HepG2 (cell line): Measurements from ENCODE around the gene PPP1CC. TPM values are rescaled to one million over a fixed set of nuclear protein-coding genes. Genes with fewer than 3 reads are reported as not detected.

Experiments used
- FOXA1 ChIP-seq, 2 experiments: fragments of 450-650 bp in 1 of 2; sonication (generic) in 1 of 2; formaldehyde crosslinking in 1 of 2; IDR thresholded peaks; 2 replicates each; pipeline versions ENCODE4 v1.4.0 to v1.6.1; 2016 to 2020; ENCODE audit warnings: missing genetic modification reagents in 1 of 2
- FOXA3 ChIP-seq: IDR thresholded peaks from 2 replicates; pipeline ENCODE4 v1.6.1; 2016; ENCODE audit warnings: missing genetic modification reagents, missing compliant biosample characterization
- FOXP1 ChIP-seq, 2 experiments: fragments of 450-650 bp in 1 of 2; IDR thresholded peaks; 2 replicates each; pipeline ENCODE4 v1.6.1; 2017 to 2018; ENCODE audit warnings: antibody characterized with exemption in 1 of 2
- HDAC1 ChIP-seq: sonication (generic); formaldehyde crosslinking; IDR thresholded peaks from 2 replicates; pipeline ENCODE4 v1.5.1; 2020; ENCODE audit warnings: mild to moderate bottlenecking, missing genetic modification reagents
- KAT7 ChIP-seq: IDR thresholded peaks from 2 replicates; pipeline ENCODE4 v1.6.1; 2018; ENCODE audit warnings: borderline replicate concordance, missing compliant biosample characterization
- NBN ChIP-seq: fragments of 450-650 bp; conservative IDR thresholded peaks from 2 replicates; pipeline ENCODE4 v1.6.1; 2017
- RBFOX2 ChIP-seq: fragments of 200-400 bp; formaldehyde crosslinking; IDR thresholded peaks from 2 replicates; pipeline ENCODE4 v1.6.1; 2017; ENCODE audit warnings: low read depth, mild to moderate bottlenecking, low read length
- SAP130 ChIP-seq: IDR thresholded peaks from 2 replicates; pipeline ENCODE4 v1.6.1; 2016; ENCODE audit warnings: low read depth
- SOX5 ChIP-seq: IDR thresholded peaks from 2 replicates; pipeline ENCODE4 v1.6.1; 2016; ENCODE audit warnings: borderline replicate concordance
- THAP11 ChIP-seq: IDR thresholded peaks from 2 replicates; pipeline ENCODE4 v1.6.1; 2016; ENCODE audit warnings: missing biosample characterization, missing genetic modification reagents
- ZKSCAN8 ChIP-seq: IDR thresholded peaks from 2 replicates; pipeline ENCODE4 v1.6.1; 2016; ENCODE audit warnings: borderline replicate concordance, missing genetic modification reagents, missing compliant biosample characterization
- ZNF232 ChIP-seq: sonication (generic); formaldehyde crosslinking; IDR thresholded peaks from 2 replicates; pipeline ENCODE4 v1.4.0; 2020; ENCODE audit warnings: missing genetic modification reagents, borderline replicate concordance
- ZNF333 ChIP-seq: sonication (generic); formaldehyde crosslinking; IDR thresholded peaks from 2 replicates; pipeline ENCODE4 v1.4.0; 2020; ENCODE audit warnings: mild to moderate bottlenecking, missing genetic modification reagents, borderline replicate concordance
- ZNF367 ChIP-seq: sonication (generic); formaldehyde crosslinking; IDR thresholded peaks from 2 replicates; pipeline ENCODE4 v1.4.0; 2020; ENCODE audit warnings: missing genetic modification reagents, borderline replicate concordance
- ZNF557 ChIP-seq: sonication (generic); formaldehyde crosslinking; IDR thresholded peaks from 2 replicates; pipeline ENCODE4 v1.4.0; 2020; ENCODE audit warnings: missing genetic modification reagents
- ZNF644 ChIP-seq: IDR thresholded peaks from 2 replicates; pipeline ENCODE4 v1.6.1; 2016; ENCODE audit warnings: low read depth
- ZSCAN29 ChIP-seq: sonication (generic); formaldehyde crosslinking; conservative IDR thresholded peaks from 2 replicates; pipeline ENCODE4 v1.4.0; 2020; ENCODE audit warnings: mild to moderate bottlenecking, missing genetic modification reagents
- polyA plus RNA-seq, 8 experiments: library from polyadenylated mRNA; depleted of rRNA in 3 of 8; stranded (reverse) in 7 of 8; unstranded in 1 of 8; fragments of >200 nt; fragmentation: Illumina TruSeq in 4 of 8; extraction: Trizol in 4 of 8; gene quantifications; 2 replicates each; pipeline versions ENCODE4 v1.2.1 to v1.2.3, GENCODE V29; 2011 to 2016; ENCODE audit warnings: low read depth in 4 of 8, missing spikeins in 1 of 8, mixed read lengths in 1 of 8; ENCODE audit not compliant: insufficient read depth in 1 of 8
- total RNA-seq, 5 experiments: library from RNA; depleted of rRNA; stranded (reverse); fragments of >200 nt; fragmentation: Illumina TruSeq; extraction: Trizol; gene quantifications; 2 replicates each; pipeline ENCODE4 v1.2.3, GENCODE V29; 2016; ENCODE audit warnings: low read depth in 1 of 5
- TF ChIP-seq, protein P1 (sequence below): sonication (generic); IDR thresholded peaks from 2 replicates; pipeline ENCODE4 v1.6.1; 2016; ENCODE audit warnings: low read depth, borderline replicate concordance
- TF ChIP-seq, protein P2 (sequence below): IDR thresholded peaks from 2 replicates; pipeline ENCODE4 v1.6.1; 2016; ENCODE audit warnings: mild to moderate bottlenecking
- TF ChIP-seq, protein P3 (sequence below), 2 experiments: sonication (generic) in 1 of 2; formaldehyde crosslinking in 1 of 2; IDR thresholded peaks; 2 replicates each; pipeline versions ENCODE4 v1.4.0 to v1.6.1; 2018 to 2020; ENCODE audit warnings: missing genetic modification reagents in 2 of 2, borderline replicate concordance in 1 of 2, low read depth in 1 of 2, mild to moderate bottlenecking in 1 of 2, missing biosample characterization in 1 of 2
- TF ChIP-seq, protein P4 (sequence below): fragments of 450-650 bp; IDR thresholded peaks from 2 replicates; pipeline ENCODE4 v1.6.1; 2017; ENCODE audit warnings: mild to moderate bottlenecking
- TF ChIP-seq, protein P5 (sequence below): sonication (generic); formaldehyde crosslinking; IDR thresholded peaks from 2 replicates; pipeline ENCODE4 v1.5.0; 2020; ENCODE audit warnings: mild to moderate bottlenecking, missing genetic modification reagents

Gene PPP1CC
- total and polyA plus RNA-seq, 2 of the 13 experiments (the other 11 are each of a cell fraction or from before 2014, with no cell fraction given) = 178 to 187 TPM

DNA sequence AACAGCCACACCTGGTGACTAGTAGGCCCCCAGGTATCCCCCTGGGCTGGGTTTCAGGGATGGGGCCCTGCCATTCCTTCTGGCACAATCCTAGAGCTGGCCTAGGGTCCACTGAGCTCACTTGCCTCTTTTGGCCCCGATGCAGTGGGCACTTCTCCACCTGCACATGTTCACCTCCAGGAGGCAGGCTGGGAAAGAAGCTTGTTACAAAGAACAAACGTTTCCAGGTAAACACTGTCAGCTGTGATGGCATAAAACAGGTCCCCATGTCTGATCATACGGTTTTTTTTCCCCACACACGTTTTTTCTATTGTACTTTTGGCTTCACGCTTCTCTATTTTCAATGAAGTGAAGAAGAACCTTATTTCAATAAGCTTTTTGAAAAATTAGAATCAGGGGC lies 37.9 kb downstream of the PPP1CC start (continued):
- TF ChIP-seq, protein P1, sequence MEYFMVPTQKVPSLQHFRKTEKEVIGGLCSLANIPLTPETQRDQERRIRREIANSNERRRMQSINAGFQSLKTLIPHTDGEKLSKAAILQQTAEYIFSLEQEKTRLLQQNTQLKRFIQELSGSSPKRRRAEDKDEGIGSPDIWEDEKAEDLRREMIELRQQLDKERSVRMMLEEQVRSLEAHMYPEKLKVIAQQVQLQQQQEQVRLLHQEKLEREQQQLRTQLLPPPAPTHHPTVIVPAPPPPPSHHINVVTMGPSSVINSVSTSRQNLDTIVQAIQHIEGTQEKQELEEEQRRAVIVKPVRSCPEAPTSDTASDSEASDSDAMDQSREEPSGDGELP = peak; percentile 90
- TF ChIP-seq ZNF557 (CRISPR knock-in tag) (no peak), ZSCAN29 (CRISPR knock-in tag) (no peak), FOXA1 (IDR thresholded peaks at IDR 0.05) (no peak), FOXA1 (CRISPR knock-in tag; IDR thresholded peaks at IDR 0.05) (peak; percentile 78), KAT7 (CRISPR knock-in tag) (no peak), FOXA3 (CRISPR knock-in tag) (peak; percentile 65; the same call in 1 of the 2 replicates), HDAC1 (CRISPR knock-in tag) (peak; percentile 41; the same call in 1 of the 2 replicates), FOXP1 (IDR thresholded peaks at IDR 0.05) (no peak), FOXP1 (CRISPR knock-in tag; IDR thresholded peaks at IDR 0.05) (peak; percentile 68), ZNF333 (no peak), ZNF232 (CRISPR knock-in tag) (no peak), ZKSCAN8 (CRISPR knock-in tag) (no peak), SAP130 (CRISPR knock-in tag) (peak; percentile 44), RBFOX2 (no peak), SOX5 (CRISPR knock-in tag) (0 out of 2 replicates have a peak, but pooled peaks have one; percentile 17), ZNF644 (CRISPR knock-in tag) (no peak), NBN (no peak), THAP11 (CRISPR knock-in tag) (no peak), ZNF367 (no peak)
- TF ChIP-seq, protein P2, sequence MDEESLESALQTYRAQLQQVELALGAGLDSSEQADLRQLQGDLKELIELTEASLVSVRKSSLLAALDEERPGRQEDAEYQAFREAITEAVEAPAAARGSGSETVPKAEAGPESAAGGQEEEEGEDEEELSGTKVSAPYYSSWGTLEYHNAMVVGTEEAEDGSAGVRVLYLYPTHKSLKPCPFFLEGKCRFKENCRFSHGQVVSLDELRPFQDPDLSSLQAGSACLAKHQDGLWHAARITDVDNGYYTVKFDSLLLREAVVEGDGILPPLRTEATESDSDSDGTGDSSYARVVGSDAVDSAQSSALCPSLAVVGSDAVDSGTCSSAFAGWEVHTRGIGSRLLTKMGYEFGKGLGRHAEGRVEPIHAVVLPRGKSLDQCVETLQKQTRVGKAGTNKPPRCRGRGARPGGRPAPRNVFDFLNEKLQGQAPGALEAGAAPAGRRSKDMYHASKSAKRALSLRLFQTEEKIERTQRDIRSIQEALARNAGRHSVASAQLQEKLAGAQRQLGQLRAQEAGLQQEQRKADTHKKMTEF (CRISPR knock-in tag) = no peak
- TF ChIP-seq, protein P3, sequence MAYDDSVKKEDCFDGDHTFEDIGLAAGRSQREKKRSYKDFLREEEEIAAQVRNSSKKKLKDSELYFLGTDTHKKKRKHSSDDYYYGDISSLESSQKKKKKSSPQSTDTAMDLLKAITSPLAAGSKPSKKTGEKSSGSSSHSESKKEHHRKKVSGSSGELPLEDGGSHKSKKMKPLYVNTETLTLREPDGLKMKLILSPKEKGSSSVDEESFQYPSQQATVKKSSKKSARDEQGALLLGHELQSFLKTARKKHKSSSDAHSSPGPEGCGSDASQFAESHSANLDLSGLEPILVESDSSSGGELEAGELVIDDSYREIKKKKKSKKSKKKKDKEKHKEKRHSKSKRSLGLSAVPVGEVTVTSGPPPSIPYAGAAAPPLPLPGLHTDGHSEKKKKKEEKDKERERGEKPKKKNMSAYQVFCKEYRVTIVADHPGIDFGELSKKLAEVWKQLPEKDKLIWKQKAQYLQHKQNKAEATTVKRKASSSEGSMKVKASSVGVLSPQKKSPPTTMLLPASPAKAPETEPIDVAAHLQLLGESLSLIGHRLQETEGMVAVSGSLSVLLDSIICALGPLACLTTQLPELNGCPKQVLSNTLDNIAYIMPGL (CRISPR knock-in tag; IDR thresholded peaks at IDR 0.05; ENCODE audit: borderline replicate concordance in 1 of 2, low read depth in 1 of 2) = peak in 1 of 2 experiments; percentile 44; a peak in 1 of 4 replicates
- TF ChIP-seq, protein P4, sequence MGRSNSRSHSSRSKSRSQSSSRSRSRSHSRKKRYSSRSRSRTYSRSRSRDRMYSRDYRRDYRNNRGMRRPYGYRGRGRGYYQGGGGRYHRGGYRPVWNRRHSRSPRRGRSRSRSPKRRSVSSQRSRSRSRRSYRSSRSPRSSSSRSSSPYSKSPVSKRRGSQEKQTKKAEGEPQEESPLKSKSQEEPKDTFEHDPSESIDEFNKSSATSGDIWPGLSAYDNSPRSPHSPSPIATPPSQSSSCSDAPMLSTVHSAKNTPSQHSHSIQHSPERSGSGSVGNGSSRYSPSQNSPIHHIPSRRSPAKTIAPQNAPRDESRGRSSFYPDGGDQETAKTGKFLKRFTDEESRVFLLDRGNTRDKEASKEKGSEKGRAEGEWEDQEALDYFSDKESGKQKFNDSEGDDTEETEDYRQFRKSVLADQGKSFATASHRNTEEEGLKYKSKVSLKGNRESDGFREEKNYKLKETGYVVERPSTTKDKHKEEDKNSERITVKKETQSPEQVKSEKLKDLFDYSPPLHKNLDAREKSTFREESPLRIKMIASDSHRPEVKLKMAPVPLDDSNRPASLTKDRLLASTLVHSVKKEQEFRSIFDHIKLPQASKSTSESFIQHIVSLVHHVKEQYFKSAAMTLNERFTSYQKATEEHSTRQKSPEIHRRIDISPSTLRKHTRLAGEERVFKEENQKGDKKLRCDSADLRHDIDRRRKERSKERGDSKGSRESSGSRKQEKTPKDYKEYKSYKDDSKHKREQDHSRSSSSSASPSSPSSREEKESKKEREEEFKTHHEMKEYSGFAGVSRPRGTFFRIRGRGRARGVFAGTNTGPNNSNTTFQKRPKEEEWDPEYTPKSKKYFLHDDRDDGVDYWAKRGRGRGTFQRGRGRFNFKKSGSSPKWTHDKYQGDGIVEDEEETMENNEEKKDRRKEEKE = no peak
- TF ChIP-seq, protein P5, sequence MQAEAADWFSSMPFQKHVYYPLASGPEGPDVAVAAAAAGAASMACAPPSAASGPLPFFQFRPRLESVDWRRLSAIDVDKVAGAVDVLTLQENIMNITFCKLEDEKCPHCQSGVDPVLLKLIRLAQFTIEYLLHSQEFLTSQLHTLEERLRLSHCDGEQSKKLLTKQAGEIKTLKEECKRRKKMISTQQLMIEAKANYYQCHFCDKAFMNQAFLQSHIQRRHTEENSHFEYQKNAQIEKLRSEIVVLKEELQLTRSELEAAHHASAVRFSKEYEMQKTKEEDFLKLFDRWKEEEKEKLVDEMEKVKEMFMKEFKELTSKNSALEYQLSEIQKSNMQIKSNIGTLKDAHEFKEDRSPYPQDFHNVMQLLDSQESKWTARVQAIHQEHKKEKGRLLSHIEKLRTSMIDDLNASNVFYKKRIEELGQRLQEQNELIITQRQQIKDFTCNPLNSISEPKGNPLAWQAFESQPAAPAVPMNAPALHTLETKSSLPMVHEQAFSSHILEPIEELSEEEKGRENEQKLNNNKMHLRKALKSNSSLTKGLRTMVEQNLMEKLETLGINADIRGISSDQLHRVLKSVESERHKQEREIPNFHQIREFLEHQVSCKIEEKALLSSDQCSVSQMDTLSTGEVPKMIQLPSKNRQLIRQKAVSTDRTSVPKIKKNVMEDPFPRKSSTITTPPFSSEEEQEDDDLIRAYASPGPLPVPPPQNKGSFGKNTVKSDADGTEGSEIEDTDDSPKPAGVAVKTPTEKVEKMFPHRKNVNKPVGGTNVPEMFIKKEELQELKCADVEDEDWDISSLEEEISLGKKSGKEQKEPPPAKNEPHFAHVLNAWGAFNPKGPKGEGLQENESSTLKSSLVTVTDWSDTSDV (CRISPR knock-in tag) = no peak
